Esophagus squamous epithelium (tissue), 5 donors: ENCODE measurements around the gene RNF208. TPM values are rescaled to one million over a fixed set of nuclear protein-coding genes. Genes with fewer than 3 reads are reported as not detected.

Experiments used
- DNase-seq: peaks from one replicate; lab custom pipeline; 2025; lab: John Stamatoyannopoulos, UW
- H3K27ac ChIP-seq, 4 donors: fragments of 200-600 bp; sonication (generic); one replicate each; pipeline ENCODE4 v1.5.1; 2016 to 2019; ENCODE audit warnings: mild to moderate bottlenecking in 1 of 4
- H3K27me3 ChIP-seq, 4 donors: fragments of 200-600 bp; sonication (generic); 1 replicate in 3 of 4; 2 replicates in 1 of 4; pipeline versions ENCODE4 v1.5.1 to v1.6.0; 2017 to 2021; ENCODE audit warnings: antibody characterized with exemption in 1 of 4
- H3K36me3 ChIP-seq, 3 donors: fragments of 200-600 bp; sonication (generic); one replicate each; pipeline ENCODE4 v1.5.1; 2016 to 2019
- H3K4me1 ChIP-seq, 3 donors: fragments of 200-600 bp; sonication (generic); one replicate each; pipeline ENCODE4 v1.5.1; 2017 to 2019
- H3K4me3 ChIP-seq, 4 donors: fragments of 200-600 bp; sonication (generic); 1 replicate in 3 of 4; 2 replicates in 1 of 4; pipeline ENCODE4 v1.5.1; 2016 to 2019; ENCODE audit warnings: mild to moderate bottlenecking in 2 of 4, moderate library complexity in 1 of 4
- H3K9me3 ChIP-seq, 3 donors: fragments of 200-600 bp; sonication (generic); one replicate each; pipeline ENCODE4 v1.5.1; 2016 to 2019
- POLR2A ChIP-seq, 4 donors: fragments of 450-650 bp; IDR thresholded peaks; one replicate each; pipeline ENCODE4 v1.6.1; 2017; ENCODE audit warnings: antibody characterized with exemption in 4 of 4, mild to moderate bottlenecking in 4 of 4, moderate library complexity in 3 of 4
- WGBS, 2 donors: methylation state at CpG; one replicate each; pipeline ENCODE4 v1.1.5; 2018; 5-methylcytosine and 5-hydroxymethylcytosine counted together
- intact Hi-C: fragments of 100-400 bp; cut with DNase I; formaldehyde crosslinking; loops from one replicate; pipeline ENCODE4 v1.15.0; 2022
- total RNA-seq, 4 donors: library from RNA; depleted of rRNA; stranded (reverse); fragments of >200 nt; gene quantifications; one replicate each; pipeline ENCODE4 v1.1.0, GENCODE V29; 2016
- TF ChIP-seq, protein P1 (sequence below), 6 experiments: fragments of 450-650 bp in 4 of 6; fragments of 200-600 bp in 2 of 6; sonication (generic) in 2 of 6; IDR thresholded peaks; one replicate each; pipeline ENCODE4 v1.5.1; 2016 to 2019; ENCODE audit warnings: antibody characterized with exemption in 6 of 6, mild to moderate bottlenecking in 4 of 6, moderate library complexity in 4 of 6
- donor health status: DM: yes; HTN: yes; CAD: no.

Gene RNF208
- total RNA-seq, 4 donors from 2014 or later: 2.3 to 3.2 (median 2.5) TPM

DNA sequence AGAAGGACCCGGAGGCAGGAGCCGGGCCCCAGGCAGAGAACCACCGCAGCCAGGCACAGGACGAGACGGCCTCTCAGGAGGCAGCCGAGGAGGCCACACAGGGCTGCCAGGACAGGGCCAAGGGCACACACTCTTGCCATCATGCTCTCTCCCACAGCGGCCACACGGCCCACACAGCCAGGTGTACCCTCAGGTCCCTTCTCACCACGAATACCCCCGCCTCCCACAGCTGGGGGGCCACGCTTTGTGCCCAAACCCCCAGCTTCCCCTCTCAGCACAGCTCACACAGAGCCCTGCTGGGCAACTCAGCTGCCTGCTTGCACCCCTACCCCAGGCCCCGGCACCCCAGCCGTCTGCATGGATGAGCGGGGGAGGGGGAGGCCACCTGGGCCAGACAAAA, 28.3 kb downstream of the RNF208 start:
- intact Hi-C loops: no loop called here
- Histone ChIP-seq H3K4me1 (peaks cover 61 to 88% (median 63%) of the 10 kb centered on the region in 3 donors), H3K27me3 (no peaks in the 10 kb centered on the region), H3K27ac (peak overlapping the region in 3 of 4 donors; percentile 74 to 87 (median 86)), H3K9me3 (no peaks in the 10 kb centered on the region), H3K4me3 (no peak overlapping the region), H3K36me3 (peaks cover 12 to 41% (median 15%) of the 10 kb centered on the region in 3 donors)
- no peak for DNase-seq
- TF ChIP-seq, protein P1, sequence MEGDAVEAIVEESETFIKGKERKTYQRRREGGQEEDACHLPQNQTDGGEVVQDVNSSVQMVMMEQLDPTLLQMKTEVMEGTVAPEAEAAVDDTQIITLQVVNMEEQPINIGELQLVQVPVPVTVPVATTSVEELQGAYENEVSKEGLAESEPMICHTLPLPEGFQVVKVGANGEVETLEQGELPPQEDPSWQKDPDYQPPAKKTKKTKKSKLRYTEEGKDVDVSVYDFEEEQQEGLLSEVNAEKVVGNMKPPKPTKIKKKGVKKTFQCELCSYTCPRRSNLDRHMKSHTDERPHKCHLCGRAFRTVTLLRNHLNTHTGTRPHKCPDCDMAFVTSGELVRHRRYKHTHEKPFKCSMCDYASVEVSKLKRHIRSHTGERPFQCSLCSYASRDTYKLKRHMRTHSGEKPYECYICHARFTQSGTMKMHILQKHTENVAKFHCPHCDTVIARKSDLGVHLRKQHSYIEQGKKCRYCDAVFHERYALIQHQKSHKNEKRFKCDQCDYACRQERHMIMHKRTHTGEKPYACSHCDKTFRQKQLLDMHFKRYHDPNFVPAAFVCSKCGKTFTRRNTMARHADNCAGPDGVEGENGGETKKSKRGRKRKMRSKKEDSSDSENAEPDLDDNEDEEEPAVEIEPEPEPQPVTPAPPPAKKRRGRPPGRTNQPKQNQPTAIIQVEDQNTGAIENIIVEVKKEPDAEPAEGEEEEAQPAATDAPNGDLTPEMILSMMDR (IDR thresholded peaks at IDR 0.05): no peak
- TF ChIP-seq POLR2A (IDR thresholded peaks at IDR 0.05): no peak
- 60 to 84% methylated on average over 1 to 5 of the region's 14 CpGs for WGBS, 2 donors

DNA sequence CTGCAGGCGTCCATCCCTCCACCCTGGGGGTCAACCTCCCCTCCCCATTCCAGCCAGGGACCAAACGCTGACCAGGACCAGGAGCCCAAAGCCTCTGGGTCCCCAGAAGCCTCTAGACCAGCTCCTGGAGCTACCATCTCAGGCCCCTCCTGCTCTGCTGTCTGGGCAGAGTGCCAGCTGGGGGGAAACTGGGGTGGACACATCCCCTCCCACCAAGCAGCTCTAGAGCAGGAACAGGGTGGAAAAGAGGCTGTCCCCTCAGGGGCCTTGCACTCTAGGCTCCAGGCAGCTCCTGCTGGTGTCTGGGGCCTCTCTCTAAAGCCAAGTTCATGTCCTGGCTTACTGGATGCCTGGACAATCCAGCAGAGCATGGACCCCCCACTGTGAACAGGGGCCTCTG, 29.2 kb downstream of the RNF208 start:
- H3K27me3 ChIP-seq: no peaks in the 10 kb centered on the region
- H3K9me3 ChIP-seq: no peaks in the 10 kb centered on the region
- no peak overlapping the region for H3K4me3 ChIP-seq
- intact Hi-C loops: no loop called here
- H3K4me1 ChIP-seq: peaks cover 54 to 82% (median 55%) of the 10 kb centered on the region in 3 donors
- no peak for TF ChIP-seq POLR2A (IDR thresholded peaks at IDR 0.05)
- TF ChIP-seq, protein P1 (IDR thresholded peaks at IDR 0.05): no peak
- H3K36me3 ChIP-seq: peaks cover 12 to 41% (median 15%) of the 10 kb centered on the region in 3 donors
- DNase-seq: no peak
- no peak overlapping the region for H3K27ac ChIP-seq
- no CpG with 5 or more reads among the region's 2 CpGs for WGBS, 2 donors

DNA sequence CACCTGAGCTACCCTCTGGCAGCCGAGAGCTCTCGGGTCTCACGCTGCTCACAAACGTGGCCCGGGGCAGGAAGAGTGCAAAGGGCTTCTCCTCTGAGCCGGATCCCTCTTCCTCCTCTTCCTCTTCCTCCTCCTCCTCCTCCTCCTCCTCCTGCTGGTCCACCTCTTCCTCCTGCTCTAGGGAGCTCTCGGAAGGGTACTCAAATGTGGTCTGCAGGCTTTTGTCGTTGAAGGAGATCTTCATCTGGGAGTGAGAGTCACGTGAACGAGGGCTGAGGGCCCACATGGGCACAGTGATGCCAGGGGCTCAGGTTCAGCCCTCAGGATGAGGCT, 29.6 kb downstream of the RNF208 start:
- H3K4me3 ChIP-seq: no peak overlapping the region
- no peak overlapping the region for H3K27ac ChIP-seq
- intact Hi-C loops: no loop called here
- no peaks in the 10 kb centered on the region for H3K9me3 ChIP-seq
- peaks cover 12 to 42% (median 15%) of the 10 kb centered on the region in 3 donors for H3K36me3 ChIP-seq
- H3K4me1 ChIP-seq: peaks cover 54 to 82% (median 55%) of the 10 kb centered on the region in 3 donors
- DNase-seq: no peak
- TF ChIP-seq, protein P1 (IDR thresholded peaks at IDR 0.05): no peak
- no peak for TF ChIP-seq POLR2A (IDR thresholded peaks at IDR 0.05)
- no peaks in the 10 kb centered on the region for H3K27me3 ChIP-seq
- 74 to 95% methylated on average over 9 of the region's 10 CpGs for WGBS, 2 donors

DNA sequence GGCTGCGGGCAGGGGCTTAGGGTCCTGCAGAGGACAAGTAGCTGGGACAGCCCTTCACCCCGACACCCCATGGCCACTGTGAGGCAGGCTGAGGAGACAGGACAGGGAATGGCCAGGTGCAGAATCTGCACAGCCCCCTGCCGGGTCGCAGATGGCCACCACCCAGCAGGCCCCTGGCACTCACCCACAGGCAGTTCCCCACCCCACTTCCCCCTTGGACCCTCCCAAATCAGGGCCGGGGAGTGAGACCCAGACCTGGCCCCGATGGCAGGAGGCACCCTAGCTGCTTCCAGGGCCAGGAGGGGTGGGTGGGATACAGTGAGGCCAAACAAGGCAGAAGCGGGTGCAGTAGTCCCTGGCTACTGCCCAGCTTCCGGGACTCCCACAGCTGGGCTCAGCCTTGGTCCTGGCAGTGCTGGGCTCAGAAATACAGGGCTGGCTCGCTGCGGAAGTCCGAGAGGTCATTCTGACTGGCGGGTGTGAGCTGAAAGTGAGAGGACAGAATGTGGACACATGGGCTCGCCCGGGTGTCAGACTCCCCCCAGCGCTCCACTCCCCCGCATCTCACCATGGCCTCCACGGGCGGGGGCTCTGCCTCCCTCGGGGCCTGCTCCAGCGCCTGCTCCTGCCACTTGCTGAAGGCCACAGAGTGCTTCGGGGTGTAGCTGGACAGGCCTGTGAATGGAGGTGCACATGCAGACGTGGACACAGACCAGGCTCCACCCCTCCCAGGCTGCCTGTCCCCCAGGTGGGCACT, 30.2 kb downstream of the RNF208 start:
- Histone ChIP-seq H3K36me3 (peaks cover 12 to 48% (median 18%) of the 10 kb centered on the region in 3 donors), H3K9me3 (no peaks in the 10 kb centered on the region), H3K27ac (no peak overlapping the region), H3K27me3 (no peaks in the 10 kb centered on the region), H3K4me3 (no peak overlapping the region), H3K4me1 (peaks cover 56 to 82% (median 57%) of the 10 kb centered on the region in 3 donors)
- TF ChIP-seq POLR2A (IDR thresholded peaks at IDR 0.05): no peak
- TF ChIP-seq, protein P1 (IDR thresholded peaks at IDR 0.05): no peak
- intact Hi-C loops: no loop called here
- no peak for DNase-seq
- 80 to 82% methylated on average over 1 to 11 of the region's 22 CpGs for WGBS, 2 donors

DNA sequence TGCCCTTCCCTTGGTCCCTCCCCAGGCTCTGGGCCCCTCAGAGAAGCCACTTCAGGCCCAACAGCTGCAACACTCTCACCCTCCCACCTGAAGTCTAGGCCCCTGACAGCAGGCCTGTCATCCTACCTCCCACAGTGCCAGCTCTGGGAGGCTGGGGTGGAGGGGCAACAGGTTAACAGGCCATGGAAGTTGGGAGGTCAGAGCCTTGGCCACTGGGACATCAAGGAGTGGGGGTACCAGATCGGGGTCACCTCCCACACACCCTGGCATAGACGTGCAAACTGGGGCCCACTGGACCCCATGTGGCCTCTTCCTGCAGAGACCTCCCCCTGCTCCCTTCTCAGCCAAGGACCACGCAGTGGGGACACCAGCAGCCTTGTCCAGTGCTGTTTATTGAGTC, 30.8 kb downstream of the RNF208 start:
- Histone ChIP-seq H3K4me1 (peaks cover 57 to 82% (median 61%) of the 10 kb centered on the region in 3 donors), H3K27ac (peak overlapping the region in 3 of 4 donors; percentile 85 to 99 (median 98)), H3K9me3 (no peaks in the 10 kb centered on the region), H3K27me3 (no peaks in the 10 kb centered on the region), H3K4me3 (no peak overlapping the region), H3K36me3 (peaks cover 13 to 54% (median 18%) of the 10 kb centered on the region in 3 donors)
- intact Hi-C loops: no loop called here
- WGBS, 2 donors: 100% methylated on average over 1 of the region's 3 CpGs
- TF ChIP-seq POLR2A (IDR thresholded peaks at IDR 0.05): no peak
- TF ChIP-seq, protein P1 (IDR thresholded peaks at IDR 0.05): no peak
- no peak for DNase-seq
